ENCODE measurements around the gene KCNJ11.

DNA sequence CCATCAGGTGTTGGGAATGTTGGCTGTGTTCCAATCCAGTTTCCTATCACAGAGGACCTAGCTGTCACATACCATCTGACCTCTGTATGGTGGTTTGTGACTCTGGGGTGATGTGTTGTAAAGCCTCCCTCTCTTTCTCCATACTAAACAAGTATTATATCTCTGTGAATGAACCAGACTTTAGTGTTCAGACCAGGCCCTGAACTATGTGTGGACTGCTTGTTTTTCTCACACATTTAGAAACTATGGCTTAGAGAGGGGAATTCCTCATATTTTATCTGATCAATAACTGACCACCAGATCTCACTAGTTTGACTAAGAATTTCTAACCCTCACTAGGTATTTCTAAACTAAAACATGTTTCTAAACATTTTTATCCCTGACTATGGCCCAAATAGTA lies 19.4 kb downstream of the KCNJ11 start:
- TF ChIP-seq EP300 (IDR thresholded peaks at IDR 0.05) = no peak
- TF ChIP-seq, protein P1, sequence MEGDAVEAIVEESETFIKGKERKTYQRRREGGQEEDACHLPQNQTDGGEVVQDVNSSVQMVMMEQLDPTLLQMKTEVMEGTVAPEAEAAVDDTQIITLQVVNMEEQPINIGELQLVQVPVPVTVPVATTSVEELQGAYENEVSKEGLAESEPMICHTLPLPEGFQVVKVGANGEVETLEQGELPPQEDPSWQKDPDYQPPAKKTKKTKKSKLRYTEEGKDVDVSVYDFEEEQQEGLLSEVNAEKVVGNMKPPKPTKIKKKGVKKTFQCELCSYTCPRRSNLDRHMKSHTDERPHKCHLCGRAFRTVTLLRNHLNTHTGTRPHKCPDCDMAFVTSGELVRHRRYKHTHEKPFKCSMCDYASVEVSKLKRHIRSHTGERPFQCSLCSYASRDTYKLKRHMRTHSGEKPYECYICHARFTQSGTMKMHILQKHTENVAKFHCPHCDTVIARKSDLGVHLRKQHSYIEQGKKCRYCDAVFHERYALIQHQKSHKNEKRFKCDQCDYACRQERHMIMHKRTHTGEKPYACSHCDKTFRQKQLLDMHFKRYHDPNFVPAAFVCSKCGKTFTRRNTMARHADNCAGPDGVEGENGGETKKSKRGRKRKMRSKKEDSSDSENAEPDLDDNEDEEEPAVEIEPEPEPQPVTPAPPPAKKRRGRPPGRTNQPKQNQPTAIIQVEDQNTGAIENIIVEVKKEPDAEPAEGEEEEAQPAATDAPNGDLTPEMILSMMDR (IDR thresholded peaks at IDR 0.05) = no peak
- TF ChIP-seq POLR2A (IDR thresholded peaks at IDR 0.05) = no peak

Data from ovary (tissue), 3 donors.